NOMO-1 treated with dmso at 0.1 percent for 144 hours (cell line): ENCODE results near the gene DDN.

Experiments
- DNase-seq: peaks from one replicate; lab custom pipeline; 2025; ENCODE audit not compliant: unreplicated experiment; lab: John Stamatoyannopoulos, UW

DDN gene

DNA sequence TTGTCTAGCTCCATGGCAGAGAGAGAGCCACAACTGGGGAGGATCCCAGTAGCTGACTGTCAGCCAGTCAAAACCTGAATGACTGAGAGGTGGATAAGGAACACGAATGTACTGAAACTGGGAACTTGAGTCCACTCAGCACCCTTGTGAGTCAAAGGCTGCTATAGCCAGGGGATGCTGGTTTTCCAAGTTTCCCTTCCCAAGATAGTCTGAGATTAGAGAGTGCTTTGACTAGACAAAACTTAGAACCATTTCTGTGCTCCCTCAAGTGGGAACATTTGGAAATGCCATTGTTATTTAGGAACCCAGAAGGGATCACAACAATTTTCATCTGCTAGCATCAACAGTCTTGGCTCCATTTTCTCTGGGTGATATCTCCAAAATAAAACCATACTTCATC is 15.4 kb upstream of the DDN start:
- no peak for DNase-seq

DNA sequence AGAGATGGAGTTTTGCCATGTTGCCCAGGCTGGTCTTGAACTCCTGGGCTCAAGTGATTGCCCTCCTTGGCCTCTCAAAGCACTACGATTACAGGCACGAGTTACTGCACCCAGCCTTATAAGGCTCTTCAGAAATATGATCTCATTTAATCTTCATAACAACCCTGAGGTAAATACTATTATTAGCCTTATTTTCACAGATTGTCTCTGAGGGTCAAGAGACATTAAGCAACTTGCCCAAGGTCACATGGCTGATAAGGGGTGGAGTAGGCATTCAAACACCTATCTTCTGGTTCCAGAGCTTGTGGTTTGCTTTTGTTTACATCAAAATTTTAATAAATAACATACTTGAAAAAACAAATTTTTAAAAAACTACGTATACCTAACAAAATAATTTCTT is 14.3 kb upstream of the DDN start:
- DNase-seq, result no peak

DNA sequence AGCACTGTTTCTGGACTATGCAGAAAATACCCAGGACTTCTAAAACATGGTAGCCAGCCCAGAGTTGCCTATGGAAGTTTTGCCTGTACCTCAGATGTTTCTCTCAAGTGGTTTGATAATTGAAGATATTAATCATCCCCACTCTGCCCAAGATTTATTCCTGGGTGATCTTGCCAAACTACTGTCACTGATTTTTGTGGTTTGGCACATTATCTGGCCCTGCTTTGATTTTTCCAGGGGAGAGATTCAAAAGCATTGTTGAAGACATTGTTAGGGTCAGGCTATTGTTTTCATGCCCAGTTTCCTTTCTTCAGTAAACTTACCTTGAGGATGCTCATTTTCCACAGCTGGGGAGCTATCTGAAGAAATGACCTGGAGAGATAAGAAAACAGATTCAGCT is 13.6 kb upstream of the DDN start:
- no peak for DNase-seq

GRCh38 chr12:49010092-49010668 is 11.0 kb upstream of the DDN start:
- no peak for DNase-seq

DNA sequence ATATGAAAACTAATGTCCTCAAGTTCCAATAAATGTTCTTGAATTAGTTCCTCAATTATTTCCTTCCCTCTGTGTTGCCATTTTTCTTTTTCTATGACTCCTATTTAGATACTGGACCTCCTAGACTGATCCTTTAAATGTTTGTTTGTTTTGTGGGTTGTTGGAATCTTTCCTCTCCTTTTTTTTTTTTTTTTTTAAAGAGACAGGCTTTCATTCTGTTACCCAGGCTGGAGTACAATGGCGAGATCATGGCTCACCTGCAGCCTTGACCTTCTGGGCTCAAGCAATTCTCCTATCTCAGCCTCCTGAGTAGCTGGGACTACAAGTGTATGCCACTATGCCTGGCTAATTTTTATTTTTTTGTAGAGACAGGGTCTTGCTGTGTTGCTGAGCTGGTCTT is 9.8 kb upstream of the DDN start:
- DNase-seq, result no peak

GRCh38 chr12:49000346-49000745 is 1.2 kb upstream of the DDN start:
- DNase-seq, result no peak

GRCh38 chr12:48998497-48999353 is 450 bp downstream of the DDN start:
- DNase-seq, result no peak

GRCh38 chr12:48997719-48998496 is 1.3 kb downstream of the DDN start:
- no peak for DNase-seq

DNA sequence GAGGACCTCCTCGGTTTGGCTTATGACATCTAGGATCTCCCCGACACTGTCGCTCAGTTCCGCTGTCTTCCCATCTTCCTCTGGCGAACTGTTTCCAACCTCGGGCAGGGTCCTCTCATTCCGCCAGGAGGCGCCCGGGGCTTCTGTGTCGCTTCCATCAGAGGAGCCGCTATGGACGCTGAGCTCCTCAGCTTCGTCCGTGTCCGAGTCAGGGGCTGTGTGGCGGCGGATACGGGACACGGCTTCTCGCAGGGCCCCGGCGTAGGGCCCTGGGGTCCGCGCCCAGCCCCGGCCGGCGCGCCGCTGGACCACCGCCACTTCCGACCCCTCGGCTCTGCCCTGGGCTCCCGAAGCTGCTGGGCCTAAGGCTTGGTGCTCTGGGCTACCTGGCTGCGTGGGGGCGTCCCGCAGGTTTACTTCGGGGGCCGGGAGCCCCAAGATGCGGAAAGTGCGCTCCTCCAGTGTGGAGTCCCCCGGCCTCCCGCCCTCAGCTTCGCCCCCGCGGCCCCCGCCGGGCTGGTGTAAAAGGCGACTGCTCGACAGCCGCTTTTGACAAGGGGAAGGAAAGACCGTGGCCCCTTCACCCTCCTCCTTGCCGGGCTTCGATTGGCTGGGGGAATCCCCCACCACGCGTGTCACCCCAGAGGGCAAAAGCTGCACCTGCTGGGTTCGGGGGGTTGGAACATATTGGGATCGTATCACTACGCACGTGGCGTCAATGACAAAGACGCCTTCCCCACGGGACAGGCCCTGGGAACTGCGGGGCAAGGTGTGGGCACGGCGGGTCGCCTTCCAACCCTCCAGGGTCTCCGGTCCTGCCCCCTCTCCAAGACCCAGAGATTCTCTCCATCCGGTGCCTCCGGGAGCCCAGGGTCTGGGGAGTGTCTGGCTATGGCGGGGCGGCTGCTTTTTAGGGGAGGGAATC is 2.1 kb downstream of the DDN start:
- DNase-seq, result peak; percentile 48

DNA sequence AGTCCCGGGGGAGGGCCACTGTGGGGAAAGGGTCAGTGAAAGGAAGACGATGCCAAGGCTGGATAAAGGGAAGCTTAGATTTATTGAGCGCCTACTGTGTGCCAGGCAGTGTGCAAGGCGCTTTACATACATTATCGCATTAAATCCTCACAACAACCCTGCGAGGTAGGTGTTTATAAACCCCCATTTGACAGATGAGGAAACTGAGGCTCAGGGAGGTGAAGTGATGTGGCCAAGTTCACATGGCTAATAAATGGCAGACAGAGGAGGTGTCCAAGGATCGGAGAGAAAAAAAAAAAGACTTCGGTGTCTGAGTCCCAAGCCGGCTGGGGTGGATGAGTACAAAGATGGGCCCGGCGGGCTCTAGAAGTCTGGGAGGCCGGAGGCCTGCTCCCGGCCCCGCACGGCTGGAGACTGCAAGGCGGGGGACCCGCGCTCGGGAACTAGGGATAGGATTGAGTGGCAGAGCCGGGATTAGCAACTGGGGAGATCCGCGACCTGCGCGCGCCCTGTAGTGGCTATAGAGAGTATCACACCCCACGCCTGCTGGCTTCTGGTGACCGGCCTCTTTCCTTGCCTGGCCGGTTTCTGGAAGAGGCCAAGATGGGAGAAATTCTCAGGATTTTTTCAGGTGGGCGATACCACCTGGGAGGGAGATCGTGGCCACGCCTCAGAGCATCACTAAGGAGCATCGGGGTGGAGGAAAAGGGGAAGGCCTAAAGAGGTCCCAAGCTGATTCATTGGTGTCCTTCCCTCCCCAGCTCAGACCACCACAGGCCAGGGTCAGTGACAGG is 3.9 kb downstream of the DDN start:
- DNase-seq, result no peak

- no peak for DNase-seq
These were observed 4.7 kb downstream of the DDN start for GRCh38 chr12:48994224-48995085.

- no peak for DNase-seq
These were observed 5.4 kb downstream of the DDN start for GRCh38 chr12:48993787-48994186.

- DNase-seq, result no peak
These were observed 7.7 kb downstream of the DDN start for GRCh38 chr12:48991247-48992050.

GRCh38 chr12:48990552-48990951 is 8.6 kb downstream of the DDN start:
- DNase-seq, result no peak

- no peak for DNase-seq
These were observed 11.0 kb downstream of the DDN start for GRCh38 chr12:48988030-48988649.

GRCh38 chr12:48986720-48987291 is 12.4 kb downstream of the DDN start:
- DNase-seq, result no peak

- DNase-seq, result no peak
These were observed 13.3 kb downstream of the DDN start for GRCh38 chr12:48985901-48986300.

DNA sequence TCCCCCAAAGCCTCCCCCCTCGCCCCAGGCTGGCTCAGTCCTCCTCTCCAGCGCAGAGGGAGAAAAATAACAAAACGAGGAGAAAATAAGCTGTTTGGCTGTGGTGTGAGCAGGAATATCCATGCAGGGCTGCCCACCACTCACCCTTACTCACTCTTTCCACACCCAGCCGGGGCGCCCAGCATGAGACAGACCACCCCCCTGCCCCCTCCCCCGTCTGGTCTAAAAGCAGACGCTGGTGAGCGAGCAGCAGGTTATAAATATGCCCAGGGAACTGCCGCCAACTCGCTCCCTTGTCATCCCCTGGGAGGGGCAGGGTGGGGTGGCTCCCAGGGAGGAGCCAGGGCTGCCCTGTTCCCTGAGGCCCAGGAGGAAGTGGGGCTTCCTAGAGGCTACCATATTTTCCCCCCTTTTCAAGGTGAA is 13.7 kb downstream of the DDN start:
- DNase-seq, result no peak
